ENCODE measurements around the gene SRGAP1. TPM values are rescaled to one million over a fixed set of nuclear protein-coding genes. Genes with fewer than 3 reads are reported as not detected.
"Not testable (repeated sequence)": the region's sequence is repeated elsewhere in the genome, so short reads cannot be mapped to it uniquely, and the experiment has no call there.

The SRGAP1 gene
- total RNA-seq, 1 donor from 2014 or later, result 3.0 TPM

DNA sequence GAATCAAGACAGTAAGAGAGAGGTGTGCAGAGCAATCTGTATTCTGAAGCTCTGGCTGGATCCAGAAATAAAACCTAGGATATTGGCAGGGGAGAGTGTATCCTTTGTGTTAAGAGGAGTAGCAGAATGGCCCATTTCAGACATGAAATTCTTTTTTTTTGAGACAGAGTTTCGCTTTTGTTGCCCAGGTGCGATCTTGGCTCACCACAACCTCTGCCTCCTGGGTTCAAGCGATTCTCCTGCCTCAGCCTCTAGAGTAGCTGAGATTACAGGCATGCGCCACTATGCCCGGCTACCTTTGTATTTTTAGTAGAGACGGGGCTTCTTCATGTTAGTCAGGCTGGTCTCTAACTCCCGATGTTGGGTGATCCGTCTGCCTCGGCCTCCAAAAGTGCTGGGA, 6.1 kb upstream of the SRGAP1 start:
- no peak for DNase-seq (ENCODE audit: low spot score)
- Mint-ChIP-seq H3K27me3 (ENCODE audit: insufficient read depth, low read depth) (peaks cover 5% of the 10 kb centered on the region), H3K27ac (no peak overlapping the region), H3K4me1 (peaks cover 7% of the 10 kb centered on the region), H3K4me3 (no peak overlapping the region), H3K9me3 (no peaks in the 10 kb centered on the region), H3K36me3 (no peaks in the 10 kb centered on the region)
- no peaks in the 10 kb centered on the region for H3K4me1 ChIP-seq
- no peaks in the 10 kb centered on the region for H3K79me2 ChIP-seq (ENCODE audit: low read depth)
- TF ChIP-seq EZH2 (IDR thresholded peaks at IDR 0.05), result no peak
- no peak for TF ChIP-seq EZH2phosphoT487 (IDR thresholded peaks at IDR 0.05)
- TF ChIP-seq, protein P1, sequence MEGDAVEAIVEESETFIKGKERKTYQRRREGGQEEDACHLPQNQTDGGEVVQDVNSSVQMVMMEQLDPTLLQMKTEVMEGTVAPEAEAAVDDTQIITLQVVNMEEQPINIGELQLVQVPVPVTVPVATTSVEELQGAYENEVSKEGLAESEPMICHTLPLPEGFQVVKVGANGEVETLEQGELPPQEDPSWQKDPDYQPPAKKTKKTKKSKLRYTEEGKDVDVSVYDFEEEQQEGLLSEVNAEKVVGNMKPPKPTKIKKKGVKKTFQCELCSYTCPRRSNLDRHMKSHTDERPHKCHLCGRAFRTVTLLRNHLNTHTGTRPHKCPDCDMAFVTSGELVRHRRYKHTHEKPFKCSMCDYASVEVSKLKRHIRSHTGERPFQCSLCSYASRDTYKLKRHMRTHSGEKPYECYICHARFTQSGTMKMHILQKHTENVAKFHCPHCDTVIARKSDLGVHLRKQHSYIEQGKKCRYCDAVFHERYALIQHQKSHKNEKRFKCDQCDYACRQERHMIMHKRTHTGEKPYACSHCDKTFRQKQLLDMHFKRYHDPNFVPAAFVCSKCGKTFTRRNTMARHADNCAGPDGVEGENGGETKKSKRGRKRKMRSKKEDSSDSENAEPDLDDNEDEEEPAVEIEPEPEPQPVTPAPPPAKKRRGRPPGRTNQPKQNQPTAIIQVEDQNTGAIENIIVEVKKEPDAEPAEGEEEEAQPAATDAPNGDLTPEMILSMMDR (IDR thresholded peaks at IDR 0.05), result no peak
- no peak overlapping the region for H3K4me3 ChIP-seq
- H3K9me3 ChIP-seq (ENCODE audit: low read depth), result no peaks in the 10 kb centered on the region
- no peak overlapping the region for H3K9ac ChIP-seq
- H2AFZ ChIP-seq (replicated peaks), result no peak overlapping the region
- H3K36me3 ChIP-seq, result no peaks in the 10 kb centered on the region
- peaks cover 8% of the 10 kb centered on the region for H3F3A ChIP-seq (ENCODE audit: low read depth)
- H4K20me1 ChIP-seq (ENCODE audit: low read depth), result no peaks in the 10 kb centered on the region
- H3K4me2 ChIP-seq, result no peak overlapping the region
- no peak overlapping the region for H3K27ac ChIP-seq
- no peaks in the 10 kb centered on the region for H3K27me3 ChIP-seq

DNA sequence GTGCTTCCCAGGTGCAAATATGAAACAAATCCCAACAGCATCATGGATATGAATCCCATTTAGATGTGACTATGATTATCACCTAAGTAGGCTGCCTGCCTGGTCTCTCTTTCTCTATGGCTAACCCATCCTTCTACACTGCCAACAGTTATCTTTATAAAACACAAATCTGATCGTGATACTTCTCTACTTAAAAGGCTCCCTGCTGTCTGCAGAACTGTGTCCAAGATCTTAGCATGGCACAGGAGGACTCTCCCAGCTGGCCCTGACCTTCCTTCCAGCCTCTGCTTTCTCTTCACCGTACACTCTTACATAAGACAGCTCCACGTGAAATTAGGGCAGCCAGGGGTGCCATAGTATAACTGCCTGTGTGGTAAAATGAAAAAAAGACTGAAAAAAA, 3.5 kb upstream of the SRGAP1 start:
- H4K20me1 ChIP-seq (ENCODE audit: low read depth), result no peaks in the 10 kb centered on the region
- no peak for DNase-seq (ENCODE audit: low spot score)
- no peaks in the 10 kb centered on the region for H3K9me3 ChIP-seq (ENCODE audit: low read depth)
- no peak overlapping the region for H3K4me2 ChIP-seq
- peaks cover 21% of the 10 kb centered on the region for H3F3A ChIP-seq (ENCODE audit: low read depth)
- peaks cover 11% of the 10 kb centered on the region for H3K4me1 Mint-ChIP-seq
- peaks cover 8% of the 10 kb centered on the region for H3K4me1 ChIP-seq
- H2AFZ ChIP-seq (replicated peaks), result no peak overlapping the region
- TF ChIP-seq EZH2phosphoT487 (IDR thresholded peaks at IDR 0.05) (no peak), EZH2 (IDR thresholded peaks at IDR 0.05) (no peak)
- TF ChIP-seq, protein P1 (IDR thresholded peaks at IDR 0.05), result no peak
- no peak overlapping the region for H3K9ac ChIP-seq
- H3K27ac Mint-ChIP-seq, result no peak overlapping the region
- no peaks in the 10 kb centered on the region for H3K36me3 ChIP-seq
- H3K9me3 Mint-ChIP-seq, result no peaks in the 10 kb centered on the region
- H3K4me3 ChIP-seq, result no peak overlapping the region
- H3K36me3 Mint-ChIP-seq, result no peaks in the 10 kb centered on the region
- H3K79me2 ChIP-seq (ENCODE audit: low read depth), result peaks cover 4% of the 10 kb centered on the region
- no peak overlapping the region for H3K27ac ChIP-seq
- peaks cover 12% of the 10 kb centered on the region for H3K27me3 ChIP-seq
- no peak overlapping the region for H3K4me3 Mint-ChIP-seq
- H3K27me3 Mint-ChIP-seq (ENCODE audit: insufficient read depth, low read depth), result peaks cover 5% of the 10 kb centered on the region

DNA sequence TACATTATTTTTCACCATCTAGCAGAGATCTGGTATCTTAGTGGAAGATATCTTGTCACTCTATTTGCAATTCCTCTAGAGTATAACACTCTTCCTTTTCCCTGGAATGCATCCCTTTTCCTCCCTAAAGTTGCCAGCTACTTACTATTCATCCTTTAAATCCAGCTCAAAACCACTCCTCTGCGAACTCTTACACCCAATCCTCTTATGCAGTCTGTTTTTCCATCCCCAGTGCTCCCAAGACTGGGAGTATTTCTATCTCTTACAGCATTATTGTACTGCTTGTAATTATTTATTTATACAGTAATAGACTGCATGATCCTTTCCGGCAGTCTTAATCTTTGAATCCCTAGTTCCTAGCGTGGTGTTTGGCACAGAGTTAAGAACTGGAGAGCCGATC, 2.9 kb upstream of the SRGAP1 start:
- no peak for TF ChIP-seq EZH2 (IDR thresholded peaks at IDR 0.05)

DNA sequence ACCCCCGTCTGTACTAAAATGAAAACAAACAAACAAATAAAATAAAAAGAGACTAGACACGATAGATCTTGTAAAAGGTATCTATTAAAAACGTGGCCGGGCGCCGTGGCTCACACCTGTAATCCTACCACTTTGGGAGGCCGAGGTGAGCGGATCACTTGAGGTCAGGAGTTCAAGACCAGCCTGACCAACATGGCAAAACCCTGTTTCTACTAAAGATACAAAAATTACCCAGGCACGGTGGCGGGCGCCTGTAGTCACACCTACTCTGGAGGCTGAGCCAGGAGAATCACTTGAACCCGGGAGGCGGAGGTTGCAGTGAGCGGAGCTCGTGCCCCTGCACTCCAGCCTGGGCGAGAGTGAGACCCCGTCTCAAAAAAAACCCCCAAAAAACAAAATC, 1.8 kb upstream of the SRGAP1 start:
- not testable (repeated sequence) for H3K27ac Mint-ChIP-seq; H3K36me3 ChIP-seq; H3K27ac ChIP-seq; H3K27me3 Mint-ChIP-seq (ENCODE audit: insufficient read depth, low read depth); H3K4me1 ChIP-seq; H3K9ac ChIP-seq; H4K20me1 ChIP-seq (ENCODE audit: low read depth); H3K36me3 Mint-ChIP-seq; H3K79me2 ChIP-seq (ENCODE audit: low read depth); H3K9me3 ChIP-seq (ENCODE audit: low read depth); DNase-seq (ENCODE audit: low spot score); H3K9me3 Mint-ChIP-seq
- Histone ChIP-seq H3F3A (ENCODE audit: low read depth) (peaks cover 21% of the 10 kb centered on the region), H3K4me2 (peak overlapping the region; percentile 98), H3K4me3 (peak overlapping the region; percentile 91), H3K27me3 (peaks cover 12% of the 10 kb centered on the region), H2AFZ (replicated peaks) (peak overlapping the region; percentile 99)
- Mint-ChIP-seq H3K4me3 (peak overlapping the region; percentile 84), H3K4me1 (peaks cover 18% of the 10 kb centered on the region)

More for the DNA sequence above, 2.9 kb upstream of the SRGAP1 start:
- H3K36me3 ChIP-seq, result no peaks in the 10 kb centered on the region
- peaks cover 21% of the 10 kb centered on the region for H3F3A ChIP-seq (ENCODE audit: low read depth)
- Mint-ChIP-seq H3K4me1 (peaks cover 17% of the 10 kb centered on the region), H3K9me3 (no peaks in the 10 kb centered on the region), H3K27ac (no peak overlapping the region), H3K27me3 (ENCODE audit: insufficient read depth, low read depth) (peaks cover 5% of the 10 kb centered on the region), H3K4me3 (no peak overlapping the region), H3K36me3 (no peaks in the 10 kb centered on the region)
- no peaks in the 10 kb centered on the region for H3K9me3 ChIP-seq (ENCODE audit: low read depth)
- H3K9ac ChIP-seq, result no peak overlapping the region
- peaks cover 8% of the 10 kb centered on the region for H3K4me1 ChIP-seq
- DNase-seq (ENCODE audit: low spot score), result no peak
- no peaks in the 10 kb centered on the region for H4K20me1 ChIP-seq (ENCODE audit: low read depth)
- peaks cover 4% of the 10 kb centered on the region for H3K79me2 ChIP-seq (ENCODE audit: low read depth)
- no peak overlapping the region for H3K4me2 ChIP-seq
- H3K27ac ChIP-seq, result no peak overlapping the region
- no peak overlapping the region for H3K4me3 ChIP-seq
- H3K27me3 ChIP-seq, result peaks cover 12% of the 10 kb centered on the region
- no peak overlapping the region for H2AFZ ChIP-seq (replicated peaks)
